IPS-15b (cell line): ENCODE measurements around the gene F2R.
"Not testable (repeated sequence)": the region's sequence is repeated elsewhere in the genome, so short reads cannot be mapped to it uniquely, and the experiment has no call there.

Experiments
- H3K27me3 ChIP-seq: one replicate; pipeline ENCODE4 v1.6.1; 2013; ENCODE audit warnings: low read length; ENCODE audit not compliant: control insufficient read depth, insufficient read depth
- H3K36me3 ChIP-seq: one replicate; pipeline ENCODE4 v1.6.1; 2013; ENCODE audit warnings: low read length; ENCODE audit not compliant: control insufficient read depth, insufficient read depth
- H3K4me1 ChIP-seq: one replicate; pipeline ENCODE4 v1.6.1; 2013; ENCODE audit warnings: mild to moderate bottlenecking, low read length; ENCODE audit not compliant: control insufficient read depth, insufficient read depth
- H3K4me3 ChIP-seq: one replicate; pipeline ENCODE4 v1.5.1; 2013; ENCODE audit warnings: low read depth, low read length
- H3K9ac ChIP-seq: one replicate; pipeline ENCODE4 v1.6.1; 2013; ENCODE audit warnings: low read depth, mild to moderate bottlenecking, low read length
- H3K9me3 ChIP-seq: one replicate; pipeline ENCODE4 v1.6.1; 2013; ENCODE audit warnings: mild to moderate bottlenecking, low read length; ENCODE audit not compliant: control insufficient read depth, insufficient read depth

Gene F2R

DNA sequence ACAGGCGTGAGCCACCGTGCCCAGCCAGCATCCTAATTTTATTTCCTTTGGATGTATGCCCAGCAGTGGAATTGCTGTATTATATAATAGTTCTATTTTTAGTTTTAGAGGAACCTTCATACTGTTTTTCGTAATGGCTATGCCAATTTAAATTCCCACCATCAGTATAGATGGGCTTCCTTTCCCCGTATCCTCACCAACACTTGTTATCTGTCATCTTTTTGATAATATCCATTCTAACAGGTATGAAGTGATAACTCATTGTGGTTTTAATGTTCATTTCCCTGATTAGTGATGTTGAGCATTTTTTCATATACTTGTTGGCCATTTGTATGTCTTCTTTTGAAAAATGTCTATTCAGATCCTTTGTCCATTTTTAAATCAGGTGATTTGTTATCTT, 13.0 kb downstream of the F2R start:
- Histone ChIP-seq H3K9me3 (peaks cover 4% of the 10 kb centered on the region), H3K36me3 (peaks cover 5% of the 10 kb centered on the region), H3K9ac (no peak overlapping the region), H3K4me3 (no peak overlapping the region), H3K27me3 (no peaks in the 10 kb centered on the region), H3K4me1 (no peaks in the 10 kb centered on the region)

DNA sequence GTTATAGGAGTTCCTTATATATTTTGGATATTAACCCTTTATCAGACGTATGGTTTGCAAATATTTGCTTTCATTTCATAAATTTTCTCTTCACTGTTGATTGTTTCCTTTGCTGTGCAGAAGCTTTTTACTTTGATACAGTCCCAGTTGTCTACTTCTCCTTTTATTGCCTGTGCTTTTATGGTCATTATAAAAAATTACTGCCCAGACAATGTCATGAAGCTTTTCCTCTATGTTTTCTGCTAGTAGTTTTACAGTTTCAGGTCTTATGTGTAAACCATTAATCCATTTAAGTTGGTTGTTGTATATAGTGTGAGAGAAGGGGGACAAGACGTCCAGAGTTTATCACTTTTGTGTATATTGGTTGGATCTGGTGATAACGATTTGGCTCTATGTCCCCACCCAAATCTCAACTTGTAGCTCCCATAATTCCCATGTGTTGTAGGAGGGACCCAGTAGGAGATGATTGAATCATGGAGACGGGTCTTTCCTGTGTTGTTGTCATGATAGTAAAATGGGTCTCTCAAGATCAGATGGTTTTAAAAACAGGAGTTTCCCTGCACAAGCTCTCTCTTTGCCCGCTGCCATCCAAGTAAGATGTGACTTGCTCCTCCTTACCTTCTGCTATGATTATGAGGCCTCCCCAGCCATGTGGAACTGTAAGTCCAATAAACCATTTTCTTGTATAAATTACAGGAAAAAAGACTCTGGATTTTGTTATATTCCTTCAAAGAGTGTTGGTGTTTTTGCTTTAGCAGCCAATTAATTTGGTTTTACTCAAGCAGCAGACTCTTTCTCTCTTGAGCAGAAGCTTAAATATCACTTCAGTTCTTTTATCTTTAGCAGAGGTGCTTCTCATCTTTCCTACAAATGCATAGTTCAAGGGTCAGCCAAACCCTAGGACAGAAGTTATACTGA, 13.7 kb downstream of the F2R start:
- H3K36me3 ChIP-seq: peaks cover 5% of the 10 kb centered on the region

DNA sequence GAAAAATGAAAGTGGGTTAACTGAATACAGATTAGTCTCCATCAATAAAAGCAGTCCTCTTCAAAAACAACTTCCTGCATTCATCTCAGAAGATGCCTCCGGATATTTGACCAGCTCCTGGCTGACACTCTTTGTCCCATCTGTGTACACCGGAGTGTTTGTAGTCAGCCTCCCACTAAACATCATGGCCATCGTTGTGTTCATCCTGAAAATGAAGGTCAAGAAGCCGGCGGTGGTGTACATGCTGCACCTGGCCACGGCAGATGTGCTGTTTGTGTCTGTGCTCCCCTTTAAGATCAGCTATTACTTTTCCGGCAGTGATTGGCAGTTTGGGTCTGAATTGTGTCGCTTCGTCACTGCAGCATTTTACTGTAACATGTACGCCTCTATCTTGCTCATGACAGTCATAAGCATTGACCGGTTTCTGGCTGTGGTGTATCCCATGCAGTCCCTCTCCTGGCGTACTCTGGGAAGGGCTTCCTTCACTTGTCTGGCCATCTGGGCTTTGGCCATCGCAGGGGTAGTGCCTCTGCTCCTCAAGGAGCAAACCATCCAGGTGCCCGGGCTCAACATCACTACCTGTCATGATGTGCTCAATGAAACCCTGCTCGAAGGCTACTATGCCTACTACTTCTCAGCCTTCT, 16.6 kb downstream of the F2R start:
- Histone ChIP-seq H3K4me3 (no peak overlapping the region), H3K27me3 (no peaks in the 10 kb centered on the region), H3K36me3 (peaks cover 5% of the 10 kb centered on the region), H3K4me1 (no peaks in the 10 kb centered on the region), H3K9me3 (peaks cover 4% of the 10 kb centered on the region), H3K9ac (no peak overlapping the region)

More for the DNA sequence above, 13.7 kb downstream of the F2R start:
- no peaks in the 10 kb centered on the region for H3K27me3 ChIP-seq
- no peak overlapping the region for H3K9ac ChIP-seq
- H3K4me1 ChIP-seq: no peaks in the 10 kb centered on the region
- no peak overlapping the region for H3K4me3 ChIP-seq
- peaks cover 4% of the 10 kb centered on the region for H3K9me3 ChIP-seq

DNA sequence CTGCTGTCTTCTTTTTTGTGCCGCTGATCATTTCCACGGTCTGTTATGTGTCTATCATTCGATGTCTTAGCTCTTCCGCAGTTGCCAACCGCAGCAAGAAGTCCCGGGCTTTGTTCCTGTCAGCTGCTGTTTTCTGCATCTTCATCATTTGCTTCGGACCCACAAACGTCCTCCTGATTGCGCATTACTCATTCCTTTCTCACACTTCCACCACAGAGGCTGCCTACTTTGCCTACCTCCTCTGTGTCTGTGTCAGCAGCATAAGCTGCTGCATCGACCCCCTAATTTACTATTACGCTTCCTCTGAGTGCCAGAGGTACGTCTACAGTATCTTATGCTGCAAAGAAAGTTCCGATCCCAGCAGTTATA, 17.1 kb downstream of the F2R start:
- Histone ChIP-seq H3K27me3 (no peaks in the 10 kb centered on the region), H3K9ac (no peak overlapping the region), H3K4me1 (no peaks in the 10 kb centered on the region), H3K4me3 (no peak overlapping the region), H3K36me3 (peaks cover 5% of the 10 kb centered on the region), H3K9me3 (peaks cover 4% of the 10 kb centered on the region)

DNA sequence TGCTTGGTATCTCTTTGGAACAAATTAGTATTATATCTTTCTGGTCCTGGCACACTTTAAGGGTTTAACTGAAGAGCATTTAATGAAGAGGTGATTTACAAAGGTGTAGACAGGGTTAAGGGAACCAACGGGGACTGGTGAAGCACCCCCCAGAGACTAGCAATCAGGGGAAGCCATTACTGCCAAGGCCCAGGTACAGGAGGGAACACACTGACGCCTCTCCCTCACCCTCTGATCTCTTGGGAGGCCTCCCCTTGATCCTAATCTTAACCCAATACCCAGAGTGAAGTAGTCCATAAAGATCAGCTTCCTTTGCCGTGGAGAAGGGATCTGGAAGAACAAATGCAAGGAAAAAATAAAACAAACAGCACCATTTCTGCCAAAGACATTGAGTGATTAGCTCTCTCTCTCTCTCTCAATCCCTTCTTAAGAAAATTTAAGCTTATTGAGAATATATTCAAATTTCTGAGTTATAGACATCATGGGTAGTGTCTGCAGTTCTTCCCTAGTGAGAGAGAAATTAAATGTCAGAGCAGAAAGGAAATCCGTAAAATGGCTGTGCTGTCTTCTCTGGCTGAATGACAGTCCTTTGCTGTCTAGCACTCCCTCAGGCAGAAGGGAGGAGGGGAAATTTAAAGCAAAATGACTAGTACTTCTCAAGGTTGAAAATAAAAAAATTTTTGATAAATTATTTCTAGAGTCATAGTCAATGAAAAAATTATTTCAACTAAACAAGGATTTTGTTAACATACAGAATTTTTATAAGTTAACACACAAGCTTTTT, 20.0 kb downstream of the F2R start:
- Histone ChIP-seq H3K4me1 (no peaks in the 10 kb centered on the region), H3K4me3 (no peak overlapping the region), H3K27me3 (no peaks in the 10 kb centered on the region), H3K9me3 (no peaks in the 10 kb centered on the region), H3K9ac (no peak overlapping the region), H3K36me3 (peaks cover 5% of the 10 kb centered on the region)

DNA sequence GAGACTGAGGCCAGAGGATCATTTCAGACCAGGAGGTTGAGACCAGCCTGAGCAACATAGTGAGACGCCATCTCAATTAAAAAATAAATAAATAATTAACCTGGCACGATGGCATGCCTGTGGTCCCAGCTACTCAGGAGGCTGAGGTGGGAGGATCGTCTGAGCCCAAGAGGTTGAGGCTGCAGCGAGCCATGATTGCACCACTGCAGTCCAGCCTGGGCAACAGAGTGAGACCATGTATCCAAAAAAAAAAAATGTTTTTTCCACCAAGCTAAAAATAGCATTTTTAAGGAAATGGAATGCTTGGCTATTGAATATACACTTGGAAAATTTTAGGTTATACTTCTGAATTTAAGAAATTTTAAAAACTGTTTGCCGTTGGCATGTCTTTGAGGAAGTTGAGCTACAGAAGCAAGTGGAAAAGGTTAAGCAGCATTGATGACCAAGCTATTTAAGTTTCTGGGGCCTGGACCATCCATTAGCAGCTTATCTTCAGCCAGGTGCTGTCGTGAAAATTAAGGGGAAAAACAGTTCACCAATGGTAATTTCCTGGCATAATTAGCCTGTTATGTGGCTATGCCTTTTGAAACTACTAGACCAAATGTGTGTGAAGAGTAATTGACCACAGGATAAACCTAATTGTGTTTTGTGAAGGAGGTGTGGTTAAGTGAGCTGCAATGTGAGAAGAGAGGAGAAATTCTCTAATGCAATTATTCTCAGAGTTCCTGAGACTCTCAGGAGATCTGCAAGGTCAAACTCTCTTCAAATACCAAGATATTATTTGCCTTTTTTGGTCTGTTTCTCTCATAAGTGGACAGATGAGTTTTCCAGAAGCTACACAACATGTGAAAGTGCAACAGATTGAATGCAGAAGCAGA, 21.0 kb downstream of the F2R start:
- H3K9me3 ChIP-seq: no peaks in the 10 kb centered on the region
- H3K9ac ChIP-seq: no peak overlapping the region
- H3K4me1 ChIP-seq: no peaks in the 10 kb centered on the region
- no peaks in the 10 kb centered on the region for H3K27me3 ChIP-seq
- H3K4me3 ChIP-seq: no peak overlapping the region
- H3K36me3 ChIP-seq: peaks cover 5% of the 10 kb centered on the region

DNA sequence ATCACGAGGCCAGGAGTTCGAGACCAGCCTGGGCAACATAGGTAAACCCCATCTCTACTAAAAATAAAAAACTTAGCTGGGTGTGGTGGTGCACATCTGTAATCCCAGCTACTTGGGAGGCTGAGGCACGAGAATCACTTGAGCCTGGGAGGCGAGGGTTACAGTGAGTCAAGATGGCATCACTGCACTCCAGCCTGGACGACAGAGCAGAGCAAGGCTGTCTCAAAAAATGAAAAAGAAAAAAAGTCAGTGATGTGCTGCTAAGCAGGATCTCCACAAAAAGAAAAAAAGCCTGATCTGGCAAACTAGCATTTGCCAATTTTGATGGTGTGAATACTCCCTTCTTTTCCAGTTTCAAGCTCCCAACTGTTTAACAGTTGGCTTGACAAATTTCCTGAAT, 21.9 kb downstream of the F2R start:
- H3K27me3 ChIP-seq: no peaks in the 10 kb centered on the region
- H3K4me3 ChIP-seq: no peak overlapping the region
- H3K4me1 ChIP-seq: no peaks in the 10 kb centered on the region
- H3K36me3 ChIP-seq: peaks cover 1% of the 10 kb centered on the region
- H3K9ac ChIP-seq: no peak overlapping the region
- no peaks in the 10 kb centered on the region for H3K9me3 ChIP-seq

DNA sequence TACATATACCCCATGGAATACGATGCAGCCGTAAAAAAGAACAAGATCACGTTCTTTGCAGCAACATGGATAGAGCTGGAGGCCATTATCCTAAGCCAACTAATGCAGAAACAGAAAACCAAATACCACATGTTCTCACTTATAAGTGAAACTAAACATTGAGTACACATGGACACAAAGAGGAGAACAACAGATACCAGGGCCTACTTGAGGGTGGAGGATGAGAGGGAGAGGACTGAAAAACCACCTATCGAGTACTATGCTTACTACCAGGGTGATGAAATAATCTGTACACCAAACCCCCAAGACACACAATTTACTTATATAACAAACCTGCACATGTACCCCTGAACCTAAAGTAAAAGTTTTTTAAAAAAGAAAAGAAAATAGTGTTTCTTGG, 25.6 kb downstream of the F2R start:
- not testable (repeated sequence) for H3K4me3 ChIP-seq, H3K27me3 ChIP-seq, H3K4me1 ChIP-seq, H3K9me3 ChIP-seq, H3K9ac ChIP-seq, H3K36me3 ChIP-seq

DNA sequence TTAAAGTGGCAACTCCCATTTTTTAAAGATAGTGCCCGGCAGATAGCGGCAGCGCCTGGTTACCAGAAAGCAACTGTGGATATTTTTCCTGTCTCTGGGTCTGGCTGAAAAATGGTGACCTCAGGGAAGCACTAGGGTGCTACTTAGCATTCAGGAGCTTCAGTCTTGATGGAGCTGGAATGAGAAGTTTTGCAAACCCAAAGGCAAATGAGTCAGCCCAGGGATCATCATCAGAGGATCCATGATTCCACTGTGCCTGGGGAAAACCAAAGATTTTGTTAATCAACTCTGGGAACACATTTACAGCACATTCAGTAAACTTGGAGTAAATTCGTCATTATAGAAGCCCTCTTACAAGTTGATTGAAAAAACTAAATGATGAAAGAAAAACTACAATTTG, 26.7 kb downstream of the F2R start:
- Histone ChIP-seq H3K4me1 (no peaks in the 10 kb centered on the region), H3K27me3 (no peaks in the 10 kb centered on the region), H3K9ac (no peak overlapping the region), H3K4me3 (no peak overlapping the region), H3K9me3 (no peaks in the 10 kb centered on the region), H3K36me3 (no peaks in the 10 kb centered on the region)

DNA sequence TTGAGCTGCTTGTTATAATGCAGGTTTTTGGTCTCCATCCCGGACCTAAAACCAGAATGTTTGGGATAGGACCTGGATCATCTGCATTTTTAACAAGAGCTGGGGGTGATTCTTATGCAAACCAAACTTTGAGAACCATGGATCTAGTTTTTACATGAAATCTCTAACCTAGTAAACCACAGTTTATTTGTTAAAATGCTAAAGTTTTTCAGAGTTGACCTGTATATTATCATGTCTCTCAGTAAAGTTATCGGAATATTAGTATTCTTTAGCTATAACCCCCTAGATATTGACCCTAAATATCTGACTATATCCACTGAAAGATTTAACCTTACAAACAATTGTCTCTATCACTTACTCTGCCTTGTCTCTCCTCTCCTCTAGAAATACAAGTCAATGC, 28.7 kb downstream of the F2R start:
- Histone ChIP-seq H3K9me3 (no peaks in the 10 kb centered on the region), H3K27me3 (no peaks in the 10 kb centered on the region), H3K9ac (no peak overlapping the region), H3K4me1 (no peaks in the 10 kb centered on the region), H3K4me3 (no peak overlapping the region), H3K36me3 (no peaks in the 10 kb centered on the region)

DNA sequence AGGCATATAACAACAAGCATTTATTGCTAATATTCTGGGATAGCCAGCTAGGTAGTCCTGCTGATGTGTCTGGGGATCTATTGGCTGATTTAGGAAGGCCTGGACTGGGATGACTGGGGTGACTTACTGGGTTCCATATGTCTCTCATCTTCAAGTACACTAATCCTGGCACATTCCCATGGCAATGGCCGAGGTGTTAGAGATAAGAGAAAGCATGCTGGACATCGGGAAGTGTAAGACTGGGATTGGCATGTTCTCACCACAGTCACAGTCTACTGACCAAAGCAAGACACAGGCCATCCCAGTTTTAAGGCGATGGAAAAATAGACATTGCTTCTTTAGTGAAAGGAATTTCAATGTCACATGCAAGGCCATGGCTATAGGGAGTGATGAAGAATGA, 29.7 kb downstream of the F2R start:
- H3K36me3 ChIP-seq: no peaks in the 10 kb centered on the region
- H3K27me3 ChIP-seq: no peaks in the 10 kb centered on the region
- H3K4me1 ChIP-seq: no peaks in the 10 kb centered on the region
- no peak overlapping the region for H3K4me3 ChIP-seq
- H3K9ac ChIP-seq: no peak overlapping the region
- no peaks in the 10 kb centered on the region for H3K9me3 ChIP-seq
